HG02970 (cell line): ENCODE data around the gene FOXA2.

Experiments
- ATAC-seq: cut with Tn5 transposase; IDR thresholded peaks from one replicate; pipeline ENCODE4 v1.9.1; 2021; ENCODE audit warnings: mild to moderate bottlenecking, moderate library complexity, moderate number of reproducible peaks; ENCODE audit not compliant: unreplicated experiment, low FRiP score

The FOXA2 gene

DNA sequence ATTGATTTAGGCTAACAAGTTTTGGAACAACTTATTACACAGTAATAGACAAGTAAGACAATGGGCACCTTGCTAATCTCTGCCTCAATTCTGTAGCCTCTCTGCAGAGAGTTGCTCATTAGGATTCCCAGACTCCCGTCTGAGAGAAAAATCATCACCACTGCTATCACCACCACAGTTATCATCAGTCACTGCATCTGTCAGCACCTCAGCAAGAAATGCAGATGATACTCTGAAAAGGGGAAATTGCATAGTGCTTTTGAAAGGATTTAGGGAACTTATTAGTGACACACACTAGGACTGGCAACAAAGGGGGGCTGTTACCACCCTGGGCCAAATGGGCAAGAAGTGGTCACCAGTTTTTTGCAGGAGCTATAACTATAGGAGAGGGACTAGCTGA, 39.9 kb downstream of the FOXA2 start:
- ATAC-seq, result no peak

DNA sequence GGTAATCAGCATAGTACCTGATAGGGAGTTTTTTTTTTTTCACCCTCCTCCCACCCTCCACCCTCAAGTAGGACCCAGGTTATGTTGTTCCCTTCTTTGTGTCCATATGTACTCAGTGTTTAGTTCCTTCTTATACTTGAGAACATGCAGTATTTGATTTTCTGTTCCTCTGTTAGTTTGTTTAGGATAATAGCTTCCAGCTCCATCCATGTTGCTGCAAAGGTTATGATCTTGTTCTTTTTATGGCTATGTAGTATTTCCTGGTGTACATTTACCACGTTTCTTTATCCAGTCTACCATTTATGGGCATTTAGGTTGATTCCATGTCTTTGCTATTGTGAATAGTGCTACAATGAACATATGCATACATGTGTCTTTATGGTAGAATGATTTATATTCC, 41.9 kb downstream of the FOXA2 start:
- no peak for ATAC-seq

- no peak for ATAC-seq
These were observed 43.5 kb downstream of the FOXA2 start for GRCh38 chr20:22540832-22541231.

- ATAC-seq, result no peak
These were observed 47.2 kb downstream of the FOXA2 start for GRCh38 chr20:22536956-22537756.

GRCh38 chr20:22536141-22536828, 48.1 kb downstream of the FOXA2 start:
- no peak for ATAC-seq

DNA sequence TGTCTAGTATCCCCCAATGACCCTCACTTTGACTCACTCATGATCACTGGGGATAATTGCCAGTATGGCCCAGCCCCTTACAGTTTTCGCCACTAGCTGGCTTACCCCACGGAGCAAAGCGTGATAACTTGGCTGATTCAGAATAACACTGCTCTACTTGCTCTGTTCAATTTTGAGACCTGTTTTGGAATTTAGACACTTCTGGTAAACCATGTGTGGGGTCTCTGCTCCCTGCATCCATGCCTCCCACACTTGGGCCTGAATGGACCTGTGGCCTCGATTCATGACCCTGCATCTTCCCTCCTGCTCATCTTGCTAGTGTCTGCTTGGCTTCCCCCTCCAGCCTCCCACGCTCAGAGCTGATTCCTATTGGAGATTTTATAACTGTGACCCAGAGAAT, 48.9 kb downstream of the FOXA2 start:
- no peak for ATAC-seq

DNA sequence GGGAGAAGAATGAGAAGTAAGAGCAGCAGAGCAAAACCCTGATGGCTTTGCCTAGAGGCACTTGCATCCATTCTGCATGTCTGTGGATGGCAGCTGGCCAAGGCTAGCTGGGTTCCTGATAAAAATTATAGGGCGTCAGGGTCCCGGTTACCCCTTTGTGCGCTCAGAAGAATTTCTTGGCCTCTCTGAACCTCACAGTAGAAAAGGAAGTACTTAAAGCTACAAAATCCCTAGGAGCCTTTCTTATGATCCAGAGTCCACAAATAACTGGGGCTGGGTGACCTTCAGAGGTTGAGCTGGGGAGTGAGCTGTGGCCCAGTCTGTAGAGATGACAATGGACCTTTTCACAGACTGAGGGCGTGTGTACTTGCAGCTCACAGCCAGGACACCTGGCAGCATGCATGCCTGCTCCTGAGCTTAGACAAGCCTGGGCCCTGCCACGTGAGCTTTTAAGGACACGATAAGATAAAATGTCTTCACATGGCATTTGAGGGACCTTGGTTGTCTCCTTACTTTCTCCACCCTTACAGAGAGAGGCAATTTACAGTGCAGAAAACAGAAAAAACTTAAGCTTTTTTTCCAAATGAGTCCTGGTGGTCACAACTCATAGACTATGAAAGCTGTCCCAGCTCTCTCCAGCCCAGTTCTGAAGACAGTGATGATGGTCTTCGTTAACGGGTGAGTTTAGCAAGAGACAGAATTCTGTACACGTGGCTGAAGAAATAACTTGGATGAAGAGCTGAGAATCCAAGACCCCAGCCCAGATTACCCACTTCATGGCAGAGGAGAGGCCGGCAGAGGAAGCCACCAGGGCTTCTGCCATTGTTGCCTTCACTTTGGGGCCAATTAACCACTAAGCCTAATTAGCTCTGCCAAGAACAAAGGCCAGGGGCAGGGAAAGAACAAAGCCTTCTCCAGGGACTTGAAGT, 50.3 kb downstream of the FOXA2 start:
- ATAC-seq, result no peak

DNA sequence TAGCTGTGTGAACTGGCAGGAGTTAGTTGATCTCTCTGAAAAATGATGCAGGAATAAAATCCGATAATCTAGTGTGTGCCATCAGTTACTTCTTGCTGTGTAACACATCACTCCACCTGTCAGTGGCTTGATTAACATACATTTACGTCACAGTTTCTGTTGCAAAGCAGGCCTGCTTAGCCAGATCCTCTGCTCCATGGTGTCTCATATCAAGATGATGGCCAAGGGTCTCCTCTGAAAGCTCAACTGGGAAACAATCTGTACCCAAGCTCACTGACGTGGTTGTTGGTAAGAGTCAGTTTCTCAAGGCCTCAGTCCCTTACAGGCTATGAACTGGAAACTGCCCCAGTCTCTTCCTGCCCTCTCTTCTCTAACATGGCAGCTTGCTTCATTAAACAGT, 51.8 kb downstream of the FOXA2 start:
- ATAC-seq, result no peak

GRCh38 chr20:22531756-22532155, 52.6 kb downstream of the FOXA2 start:
- ATAC-seq, result no peak

- no peak for ATAC-seq
These were observed 53.2 kb downstream of the FOXA2 start for GRCh38 chr20:22531056-22531615.
